Measurements from ENCODE around the gene PPM1J.

The PPM1J gene

GRCh38 chr1:112715264-112716053, at the start of gene PPM1J:
TSS of gene PPM1J (minus strand) at chr1:112715332. CDS start at chr1:112715301, 31 bp downstream.
- Histone ChIP-seq H3K27ac (ENCODE audit: low read length) (no peak within 1 kb of the TSS), H3K9me3 (ENCODE audit: control insufficient read depth in 2 of 2, low read length in 2 of 2) (no peaks in the 10 kb centered on the region), H3K4me3 (ENCODE audit: low read length in 2 of 2) (peak within 1 kb of the TSS; percentile 71 to 83), H3K9ac (ENCODE audit: low read length in 2 of 2) (peak within 1 kb of the TSS; percentile 47 to 48), H3K36me3 (ENCODE audit: control insufficient read depth in 2 of 2, insufficient read depth in 2 of 2, low read length in 2 of 2) (no peaks in the 10 kb centered on the region), H3K4me1 (ENCODE audit: control insufficient read depth, insufficient read depth, low read length) (peaks cover 28% of the 10 kb centered on the region), H3K27me3 (ENCODE audit: control insufficient read depth in 1 of 2, insufficient read depth in 2 of 2, low read length in 2 of 2) (peaks cover 4 to 6% of the 10 kb centered on the region in 2 donors)

GRCh38 chr1:112762541-112763500, 47.7 kb upstream of the PPM1J start:
- H3K27me3 ChIP-seq (ENCODE audit: control insufficient read depth in 1 of 2, insufficient read depth in 2 of 2, low read length in 2 of 2) = no peaks in the 10 kb centered on the region
- H3K4me3 ChIP-seq (ENCODE audit: low read length in 2 of 2) = no peak overlapping the region
- no peaks in the 10 kb centered on the region for H3K36me3 ChIP-seq (ENCODE audit: control insufficient read depth in 2 of 2, insufficient read depth in 2 of 2, low read length in 2 of 2)
- no peak overlapping the region for H3K9ac ChIP-seq (ENCODE audit: low read length in 2 of 2)
- H3K27ac ChIP-seq (ENCODE audit: low read length) = no peak overlapping the region
- no peaks in the 10 kb centered on the region for H3K4me1 ChIP-seq (ENCODE audit: control insufficient read depth, insufficient read depth, low read length)
- no peaks in the 10 kb centered on the region for H3K9me3 ChIP-seq (ENCODE audit: control insufficient read depth in 2 of 2, low read length in 2 of 2)

- no peak overlapping the region for H3K4me3 ChIP-seq (ENCODE audit: low read length in 2 of 2)
- H3K9me3 ChIP-seq (ENCODE audit: control insufficient read depth in 2 of 2, low read length in 2 of 2) = no peaks in the 10 kb centered on the region
- H3K27ac ChIP-seq (ENCODE audit: low read length) = no peak overlapping the region
- no peaks in the 10 kb centered on the region for H3K4me1 ChIP-seq (ENCODE audit: control insufficient read depth, insufficient read depth, low read length)
- H3K9ac ChIP-seq (ENCODE audit: low read length in 2 of 2) = no peak overlapping the region
- no peaks in the 10 kb centered on the region for H3K36me3 ChIP-seq (ENCODE audit: control insufficient read depth in 2 of 2, insufficient read depth in 2 of 2, low read length in 2 of 2)
- H3K27me3 ChIP-seq (ENCODE audit: control insufficient read depth in 1 of 2, insufficient read depth in 2 of 2, low read length in 2 of 2) = peaks cover 0 to 4% of the 10 kb centered on the region in 2 donors
Observed at GRCh38 chr1:112761714-112762480, 46.8 kb upstream of the PPM1J start.

GRCh38 chr1:112759228-112759627, 44.1 kb upstream of the PPM1J start:
- no peak overlapping the region for H3K4me3 ChIP-seq (ENCODE audit: low read length in 2 of 2)
- peaks cover 0 to 6% of the 10 kb centered on the region in 2 donors for H3K9me3 ChIP-seq (ENCODE audit: control insufficient read depth in 2 of 2, low read length in 2 of 2)
- no peak overlapping the region for H3K9ac ChIP-seq (ENCODE audit: low read length in 2 of 2)
- H3K36me3 ChIP-seq (ENCODE audit: control insufficient read depth in 2 of 2, insufficient read depth in 2 of 2, low read length in 2 of 2) = no peaks in the 10 kb centered on the region
- no peak overlapping the region for H3K27ac ChIP-seq (ENCODE audit: low read length)
- peaks cover 0 to 10% of the 10 kb centered on the region in 2 donors for H3K27me3 ChIP-seq (ENCODE audit: control insufficient read depth in 1 of 2, insufficient read depth in 2 of 2, low read length in 2 of 2)
- H3K4me1 ChIP-seq (ENCODE audit: control insufficient read depth, insufficient read depth, low read length) = no peaks in the 10 kb centered on the region

GRCh38 chr1:112754116-112754628, 39.0 kb upstream of the PPM1J start:
- Histone ChIP-seq H3K9me3 (ENCODE audit: control insufficient read depth in 2 of 2, low read length in 2 of 2) (peaks cover 0 to 6% of the 10 kb centered on the region in 2 donors), H3K9ac (ENCODE audit: low read length in 2 of 2) (no peak overlapping the region), H3K36me3 (ENCODE audit: control insufficient read depth in 2 of 2, insufficient read depth in 2 of 2, low read length in 2 of 2) (no peaks in the 10 kb centered on the region), H3K4me1 (ENCODE audit: control insufficient read depth, insufficient read depth, low read length) (no peaks in the 10 kb centered on the region), H3K27me3 (ENCODE audit: control insufficient read depth in 1 of 2, insufficient read depth in 2 of 2, low read length in 2 of 2) (peaks cover 0 to 10% of the 10 kb centered on the region in 2 donors), H3K4me3 (ENCODE audit: low read length in 2 of 2) (no peak overlapping the region), H3K27ac (ENCODE audit: low read length) (no peak overlapping the region)

- Histone ChIP-seq H3K36me3 (ENCODE audit: control insufficient read depth in 2 of 2, insufficient read depth in 2 of 2, low read length in 2 of 2) (no peaks in the 10 kb centered on the region), H3K4me3 (ENCODE audit: low read length in 2 of 2) (no peak overlapping the region), H3K4me1 (ENCODE audit: control insufficient read depth, insufficient read depth, low read length) (peaks cover 10% of the 10 kb centered on the region), H3K9me3 (ENCODE audit: control insufficient read depth in 2 of 2, low read length in 2 of 2) (no peaks in the 10 kb centered on the region), H3K27ac (ENCODE audit: low read length) (no peak overlapping the region), H3K9ac (ENCODE audit: low read length in 2 of 2) (no peak overlapping the region), H3K27me3 (ENCODE audit: control insufficient read depth in 1 of 2, insufficient read depth in 2 of 2, low read length in 2 of 2) (peaks cover 14 to 19% of the 10 kb centered on the region in 2 donors)
Observed at GRCh38 chr1:112748396-112748795, 33.3 kb upstream of the PPM1J start.

- Histone ChIP-seq H3K9ac (ENCODE audit: low read length in 2 of 2) (no peak overlapping the region), H3K4me1 (ENCODE audit: control insufficient read depth, insufficient read depth, low read length) (peaks cover 10% of the 10 kb centered on the region), H3K27me3 (ENCODE audit: control insufficient read depth in 1 of 2, insufficient read depth in 2 of 2, low read length in 2 of 2) (peaks cover 20 to 31% of the 10 kb centered on the region in 2 donors), H3K27ac (ENCODE audit: low read length) (no peak overlapping the region), H3K36me3 (ENCODE audit: control insufficient read depth in 2 of 2, insufficient read depth in 2 of 2, low read length in 2 of 2) (no peaks in the 10 kb centered on the region), H3K4me3 (ENCODE audit: low read length in 2 of 2) (peak overlapping the region; percentile 40 to 59), H3K9me3 (ENCODE audit: control insufficient read depth in 2 of 2, low read length in 2 of 2) (no peaks in the 10 kb centered on the region)
Observed at GRCh38 chr1:112744009-112744578, 29.0 kb upstream of the PPM1J start.

GRCh38 chr1:112743174-112744008, 28.3 kb upstream of the PPM1J start:
- no peaks in the 10 kb centered on the region for H3K9me3 ChIP-seq (ENCODE audit: control insufficient read depth in 2 of 2, low read length in 2 of 2)
- H3K27me3 ChIP-seq (ENCODE audit: control insufficient read depth in 1 of 2, insufficient read depth in 2 of 2, low read length in 2 of 2) = peaks cover 20 to 31% of the 10 kb centered on the region in 2 donors
- peaks cover 10% of the 10 kb centered on the region for H3K4me1 ChIP-seq (ENCODE audit: control insufficient read depth, insufficient read depth, low read length)
- H3K36me3 ChIP-seq (ENCODE audit: control insufficient read depth in 2 of 2, insufficient read depth in 2 of 2, low read length in 2 of 2) = no peaks in the 10 kb centered on the region
- peak overlapping the region; percentile 40 to 59 for H3K4me3 ChIP-seq (ENCODE audit: low read length in 2 of 2)
- H3K9ac ChIP-seq (ENCODE audit: low read length in 2 of 2) = no peak overlapping the region
- H3K27ac ChIP-seq (ENCODE audit: low read length) = no peak overlapping the region

GRCh38 chr1:112737573-112737972, 22.4 kb upstream of the PPM1J start:
- Histone ChIP-seq H3K4me1 (ENCODE audit: control insufficient read depth, insufficient read depth, low read length) (no peaks in the 10 kb centered on the region), H3K27ac (ENCODE audit: low read length) (no peak overlapping the region), H3K9me3 (ENCODE audit: control insufficient read depth in 2 of 2, low read length in 2 of 2) (no peaks in the 10 kb centered on the region), H3K27me3 (ENCODE audit: control insufficient read depth in 1 of 2, insufficient read depth in 2 of 2, low read length in 2 of 2) (peaks cover 6 to 8% of the 10 kb centered on the region in 2 donors), H3K36me3 (ENCODE audit: control insufficient read depth in 2 of 2, insufficient read depth in 2 of 2, low read length in 2 of 2) (no peaks in the 10 kb centered on the region), H3K4me3 (ENCODE audit: low read length in 2 of 2) (no peak overlapping the region), H3K9ac (ENCODE audit: low read length in 2 of 2) (no peak overlapping the region)

All from stomach smooth muscle (tissue), 2 donors.